SU-DHL-6 (cell line): Measurements from ENCODE around the gene MOV10L1.
A peak's percentile ranks its signal among the peaks of the same experiment; 100 is the strongest.

ENCODE experiments used
- H2AFZ ChIP-seq: fragments of 200-600 bp; sonication (generic); 2 replicates; pipeline ENCODE4 v1.6.1; 2014; ENCODE audit warnings: low read depth, mild to moderate bottlenecking, moderate library complexity, mixed read lengths, antibody characterized with exemption, low read length; ENCODE audit not compliant: severe bottlenecking
- H3F3A ChIP-seq: fragments of 200-600 bp; shearing (Covaris generic); 2 replicates; pipeline ENCODE4 v1.6.0; 2016; ENCODE audit warnings: antibody characterized with exemption, mild to moderate bottlenecking; ENCODE audit not compliant: insufficient read depth
- H3K27ac ChIP-seq: fragments of 200-600 bp; sonication (generic); 2 replicates; pipeline ENCODE4 v1.5.1; 2016; ENCODE audit warnings: low read depth, mild to moderate bottlenecking, low read length, moderate library complexity, mixed read lengths
- H3K27me3 ChIP-seq: fragments of 200-600 bp; sonication (generic), shearing (Covaris generic); 2 replicates; pipeline ENCODE4 v1.6.0; 2014; ENCODE audit warnings: mild to moderate bottlenecking, low read length
- H3K36me3 ChIP-seq: fragments of 200-600 bp; sonication (generic); 2 replicates; pipeline ENCODE4 v1.6.1; 2014; ENCODE audit warnings: mild to moderate bottlenecking, low read length, mixed read lengths
- H3K4me2 ChIP-seq: fragments of 300-600, 200-600 bp; shearing (Covaris generic), sonication (generic); 2 replicates; pipeline ENCODE4 v1.6.0; 2014; ENCODE audit warnings: low read length, low read depth, mild to moderate bottlenecking; ENCODE audit not compliant: poor library complexity, severe bottlenecking
- H3K4me3 ChIP-seq: fragments of 200-600 bp; sonication (generic); 2 replicates; pipeline ENCODE4 v1.5.1; 2014; ENCODE audit warnings: antibody characterized with exemption, low read length, mild to moderate bottlenecking, mixed read lengths; ENCODE audit not compliant: insufficient read depth, poor library complexity, severe bottlenecking
- H3K79me2 ChIP-seq: fragments of 200-600 bp; sonication (generic); 2 replicates; pipeline ENCODE4 v1.6.1; 2014; ENCODE audit warnings: mild to moderate bottlenecking, low read length, moderate library complexity; ENCODE audit not compliant: insufficient read depth
- H3K9ac ChIP-seq: fragments of 200-600 bp; sonication (generic); 2 replicates; pipeline ENCODE4 v1.7.0; 2014; ENCODE audit warnings: mild to moderate bottlenecking, low read length
- H3K9me2 ChIP-seq: fragments of 200-600 bp; sonication (generic); replicated peaks from 2 replicates; pipeline ENCODE4 v1.6.1; 2014; ENCODE audit warnings: low read length; ENCODE audit not compliant: insufficient read depth
- H3K9me3 ChIP-seq: fragments of 200-600 bp; sonication (generic); 2 replicates; pipeline ENCODE4 v1.6.1; 2014; ENCODE audit warnings: low read length, mixed read lengths; ENCODE audit not compliant: insufficient read depth
- H4K20me1 ChIP-seq: fragments of 200-600 bp; sonication (generic); 2 replicates; pipeline ENCODE4 v1.6.1; 2014; ENCODE audit warnings: low read depth, mild to moderate bottlenecking, antibody characterized with exemption, low read length, moderate library complexity, mixed read lengths
- CTCF ChIP-seq: fragments of 200-600 bp; sonication (generic); IDR thresholded peaks from one replicate; pipeline ENCODE4 v1.5.1; 2017; ENCODE audit warnings: antibody characterized with exemption, mild to moderate bottlenecking, low read length, moderate library complexity; ENCODE audit not compliant: insufficient read depth, poor library complexity, severe bottlenecking
- EZH2phosphoT487 ChIP-seq: fragments of 200-600 bp; sonication (generic), shearing (Covaris generic); conservative IDR thresholded peaks from 2 replicates; pipeline ENCODE4 v1.6.1; 2018; ENCODE audit warnings: mild to moderate bottlenecking, antibody characterized with exemption, low read length, moderate library complexity, mixed read lengths

The MOV10L1 gene

GRCh38 chr22:50184004-50184901 lies 94.4 kb downstream of the MOV10L1 start:
- Histone ChIP-seq H3K4me3 (peak overlapping the region; percentile 58), H2AFZ (no peak overlapping the region), H3K27me3 (no peaks in the 10 kb centered on the region), H3K79me2 (peaks cover 24% of the 10 kb centered on the region), H3K9me2 (no peaks in the 10 kb centered on the region), H3K4me2 (peak overlapping the region; percentile 90), H3K9ac (peak overlapping the region; percentile 66; the same call in 1 of the 2 replicates), H3F3A (peaks cover 24% of the 10 kb centered on the region), H3K36me3 (no peaks in the 10 kb centered on the region), H3K9me3 (no peaks in the 10 kb centered on the region), H3K27ac (no peak overlapping the region), H4K20me1 (no peaks in the 10 kb centered on the region)
- TF ChIP-seq EZH2phosphoT487 (no peak), CTCF (no peak)

- H3K9ac ChIP-seq = peak overlapping the region; percentile 66
- H3K79me2 ChIP-seq = peaks cover 24% of the 10 kb centered on the region
- no peak overlapping the region for H3K27ac ChIP-seq
- peak overlapping the region; percentile 58 for H3K4me3 ChIP-seq
- TF ChIP-seq CTCF = no peak
- peak; percentile 87; the same call in 1 of the 2 replicates for TF ChIP-seq EZH2phosphoT487
- H3K9me3 ChIP-seq = no peaks in the 10 kb centered on the region
- H2AFZ ChIP-seq = peak overlapping the region; percentile 70
- no peaks in the 10 kb centered on the region for H3K36me3 ChIP-seq
- no peaks in the 10 kb centered on the region for H3K9me2 ChIP-seq
- no peaks in the 10 kb centered on the region for H4K20me1 ChIP-seq
- peaks cover 31% of the 10 kb centered on the region for H3F3A ChIP-seq
- H3K4me2 ChIP-seq = peak overlapping the region; percentile 90
- H3K27me3 ChIP-seq = no peaks in the 10 kb centered on the region
Observed at GRCh38 chr22:50184902-50185374, 95.1 kb downstream of the MOV10L1 start.

GRCh38 chr22:50185375-50186087 lies 95.7 kb downstream of the MOV10L1 start, which contains the start of gene TRABD:
TRABD (plus strand) TSS chr22:50185913; CDS start chr22:50193061, 7,148 bp downstream.
- H3K9me3 ChIP-seq = no peaks in the 10 kb centered on the region
- peak within 1 kb of the TSS; percentile 99 for H3K9ac ChIP-seq
- H3K27me3 ChIP-seq = no peaks in the 10 kb centered on the region
- peak within 1 kb of the TSS; percentile 90 for H3K4me2 ChIP-seq
- H3F3A ChIP-seq = peaks cover 37% of the 10 kb centered on the region
- H4K20me1 ChIP-seq = no peaks in the 10 kb centered on the region
- no peaks in the 10 kb centered on the region for H3K36me3 ChIP-seq
- no peak for TF ChIP-seq EZH2phosphoT487
- TF ChIP-seq CTCF = no peak
- peak within 1 kb of the TSS; percentile 76 for H3K4me3 ChIP-seq
- peak within 1 kb of the TSS; percentile 99 for H3K27ac ChIP-seq
- peaks cover 24% of the 10 kb centered on the region for H3K79me2 ChIP-seq
- no peaks in the 10 kb centered on the region for H3K9me2 ChIP-seq
- H2AFZ ChIP-seq = peak within 1 kb of the TSS; percentile 70
